ENCODE data around the gene KIF26A.
"Not testable (repeated sequence)": the region's sequence is repeated elsewhere in the genome, so short reads cannot be mapped to it uniquely, and the experiment has no call there.

KIF26A gene

GRCh38 chr14:104208331-104208730 lies 69.9 kb downstream of the KIF26A start:
- not testable (repeated sequence) for DNase-seq (ENCODE audit: low read depth)

GRCh38 chr14:104209071-104209470 lies 70.7 kb downstream of the KIF26A start:
- not testable (repeated sequence) for DNase-seq (ENCODE audit: low read depth)

- no peak for DNase-seq (ENCODE audit: low read depth)
Measured at GRCh38 chr14:104209985-104210816, 71.8 kb downstream of the KIF26A start.

GRCh38 chr14:104210817-104211195 lies 72.4 kb downstream of the KIF26A start:
- no peak for DNase-seq (ENCODE audit: low read depth)

- DNase-seq (ENCODE audit: low read depth) = no peak
Measured at GRCh38 chr14:104211215-104211614, 72.8 kb downstream of the KIF26A start.

GRCh38 chr14:104211741-104212140 lies 73.4 kb downstream of the KIF26A start:
- no peak for DNase-seq (ENCODE audit: low read depth)

GRCh38 chr14:104212206-104213095 lies 74.1 kb downstream of the KIF26A start:
- no peak for DNase-seq (ENCODE audit: low read depth)

- DNase-seq (ENCODE audit: low read depth) = no peak
Measured at GRCh38 chr14:104213301-104214034, 75.1 kb downstream of the KIF26A start.

- no peak for DNase-seq (ENCODE audit: low read depth)
Measured at GRCh38 chr14:104214431-104215218, 76.2 kb downstream of the KIF26A start.

GRCh38 chr14:104215706-104216334 lies 77.4 kb downstream of the KIF26A start:
- no peak for DNase-seq (ENCODE audit: low read depth)

- no peak for DNase-seq (ENCODE audit: low read depth)
Measured at GRCh38 chr14:104216457-104216856, 78.1 kb downstream of the KIF26A start.

GRCh38 chr14:104217486-104218360 lies 79.3 kb downstream of the KIF26A start:
- no peak for DNase-seq (ENCODE audit: low read depth)

GRCh38 chr14:104218361-104219180 lies 80.2 kb downstream of the KIF26A start:
- DNase-seq (ENCODE audit: low read depth) = no peak

- no peak for DNase-seq (ENCODE audit: low read depth)
Measured at GRCh38 chr14:104219731-104220214, 81.4 kb downstream of the KIF26A start.

- DNase-seq (ENCODE audit: low read depth) = no peak
Measured at GRCh38 chr14:104220215-104221070, 82.1 kb downstream of the KIF26A start.

GRCh38 chr14:104221071-104221625 lies 82.8 kb downstream of the KIF26A start:
- no peak for DNase-seq (ENCODE audit: low read depth)

GRCh38 chr14:104221636-104222369 lies 83.4 kb downstream of the KIF26A start:
- no peak for DNase-seq (ENCODE audit: low read depth)

All from ELR (cell line).